CD14-positive monocyte (primary cell): ENCODE data around the gene FAM174B. TPM values are rescaled to one million over a fixed set of nuclear protein-coding genes. Genes with fewer than 3 reads are reported as not detected.

Experiments used
- DNase-seq, 3 donors: peaks; one replicate each; pipeline ENCODE4 v3.0.0-alpha.2; 2011 to 2022
- H2AFZ ChIP-seq: 2 replicates; pipeline ENCODE4 v1.6.0; 2012; ENCODE audit warnings: mild to moderate bottlenecking, low read depth, low read length, inconsistent platforms; ENCODE audit not compliant: insufficient read depth, poor library complexity, severe bottlenecking
- H3K27ac ChIP-seq, 2 donors: 1 replicate in 1 of 2; 2 replicates in 1 of 2; pipeline ENCODE4 v1.5.1; 2012 to 2013; ENCODE audit warnings: low read length in 2 of 2, control low read depth in 1 of 2, inconsistent platforms in 1 of 2, low read depth in 1 of 2, mild to moderate bottlenecking in 1 of 2
- H3K27me3 ChIP-seq, 2 donors: one replicate each; pipeline versions ENCODE4 v1.6.0 to v1.6.1; 2011 to 2013; ENCODE audit warnings: low read length in 2 of 2; ENCODE audit not compliant: control insufficient read depth in 2 of 2, insufficient read depth in 2 of 2
- H3K36me3 ChIP-seq, 2 donors: replicated peaks in 1 of 2; 1 replicate in 1 of 2; 2 replicates in 1 of 2; pipeline versions ENCODE4 v1.5.1 to v1.6.1; 2012 to 2013; ENCODE audit warnings: low read length in 2 of 2, control low read depth in 1 of 2, inconsistent platforms in 1 of 2, mild to moderate bottlenecking in 1 of 2; ENCODE audit not compliant: insufficient read depth in 2 of 2, control insufficient read depth in 1 of 2
- H3K4me1 ChIP-seq, 2 donors: 1 replicate in 1 of 2; 2 replicates in 1 of 2; pipeline versions ENCODE4 v1.5.1 to v1.6.1; 2012 to 2013; ENCODE audit warnings: low read length in 2 of 2, control low read depth in 1 of 2, inconsistent platforms in 1 of 2, mild to moderate bottlenecking in 1 of 2, moderate library complexity in 1 of 2; ENCODE audit not compliant: insufficient read depth in 2 of 2, control insufficient read depth in 1 of 2
- H3K4me2 ChIP-seq: replicated peaks from 2 replicates; pipeline ENCODE3; 2012; ENCODE audit warnings: low read length, moderate library complexity, mild to moderate bottlenecking; ENCODE audit not compliant: poor library complexity, severe bottlenecking; ENCODE audit errors: extremely low read depth
- H3K4me3 ChIP-seq, 3 experiments: fragments of 200-600 bp in 1 of 3; sonication (generic) in 1 of 3; replicated peaks in 1 of 3; 1 replicate in 2 of 3; 2 replicates in 1 of 3; pipeline ENCODE4 v1.5.1; 2011 to 2013; ENCODE audit warnings: low read length in 3 of 3, mild to moderate bottlenecking in 3 of 3, control low read depth in 2 of 3, low read depth in 2 of 3, inconsistent platforms in 1 of 3, moderate library complexity in 1 of 3
- H3K79me2 ChIP-seq: 2 replicates; pipeline ENCODE4 v1.6.0; 2012; ENCODE audit warnings: mild to moderate bottlenecking, control low read depth, inconsistent platforms, low read length, moderate library complexity; ENCODE audit not compliant: insufficient read depth
- H3K9ac ChIP-seq: 2 replicates; pipeline ENCODE4 v1.6.0; 2017; ENCODE audit warnings: low read length, mild to moderate bottlenecking; ENCODE audit not compliant: insufficient read depth, poor library complexity, severe bottlenecking
- H3K9me3 ChIP-seq, 2 donors: replicated peaks in 1 of 2; 1 replicate in 1 of 2; 2 replicates in 1 of 2; pipeline versions ENCODE4 v1.5.1 to v1.6.1; 2012 to 2013; ENCODE audit warnings: low read length in 2 of 2, control low read depth in 1 of 2; ENCODE audit not compliant: control insufficient read depth in 1 of 2, insufficient read depth in 1 of 2
- H4K20me1 ChIP-seq: 2 replicates; pipeline ENCODE4 v1.6.0; 2012; ENCODE audit warnings: mild to moderate bottlenecking, low read length, control low read depth, moderate library complexity; ENCODE audit not compliant: insufficient read depth
- H3K27ac Mint-ChIP-seq, 7 donors: one replicate each; pipeline ENCODE4 v1.8.0; 2020; ENCODE audit warnings: mild to moderate bottlenecking in 7 of 7, mixed read lengths in 7 of 7, moderate library complexity in 6 of 7, inconsistent platforms in 2 of 7
- H3K27me3 Mint-ChIP-seq, 3 donors: one replicate each; pipeline ENCODE4 v1.8.0; 2021 to 2022; ENCODE audit warnings: low read depth in 3 of 3, mild to moderate bottlenecking in 3 of 3, mixed read lengths in 3 of 3, moderate library complexity in 3 of 3, inconsistent platforms in 1 of 3
- H3K36me3 Mint-ChIP-seq, 2 donors: one replicate each; pipeline ENCODE4 v1.8.0; 2020; ENCODE audit warnings: mixed read lengths in 2 of 2, inconsistent platforms in 1 of 2, mild to moderate bottlenecking in 1 of 2
- H3K4me1 Mint-ChIP-seq: one replicate; pipeline ENCODE4 v1.8.0; 2020; ENCODE audit warnings: mild to moderate bottlenecking, mixed read lengths
- H3K4me3 Mint-ChIP-seq, 2 donors: one replicate each; pipeline ENCODE4 v1.8.0; 2020; ENCODE audit warnings: mild to moderate bottlenecking in 2 of 2, mixed read lengths in 2 of 2, moderate library complexity in 1 of 2
- H3K9me3 Mint-ChIP-seq, 7 donors: one replicate each; pipeline ENCODE4 v1.8.0; 2020 to 2022; ENCODE audit warnings: mixed read lengths in 7 of 7, mild to moderate bottlenecking in 6 of 7, moderate library complexity in 6 of 7, inconsistent platforms in 2 of 7
- WGBS: methylation state at CpG from one replicate; pipeline ENCODE4 v1.1.5; 2013; ENCODE audit warnings: missing lambda C conversion rate; ENCODE audit not compliant: insufficient coverage; 5-methylcytosine and 5-hydroxymethylcytosine counted together
- intact Hi-C, 2 donors: fragments of 100-400 bp; cut with micrococcal nuclease; formaldehyde crosslinking; loops; one replicate each; pipeline versions ENCODE4 v1.15.0 to v1.15.1; 2023
- polyA plus RNA-seq, 3 donors: library from polyadenylated mRNA; depleted of rRNA in 1 of 3; unstranded in 2 of 3; stranded (reverse) in 1 of 3; fragments of 300-500 nt in 2 of 3; fragments of >200 nt in 1 of 3; fragmentation: Illumina TruSeq in 2 of 3; gene quantifications; 1 replicate in 2 of 3; 2 replicates in 1 of 3; pipeline ENCODE4 v1.2.3, GENCODE V29; 2012 to 2021
- TF ChIP-seq, protein P1 (sequence below): fragments of 200-600 bp; IDR thresholded peaks from one replicate; pipeline ENCODE4 v1.8.0; 2022; ENCODE audit warnings: antibody characterized with exemption, mild to moderate bottlenecking

FAM174B gene
- polyA plus RNA-seq, 3 donors: 2.2 to 4.7 (median 3.2) TPM

GRCh38 chr15:92633418-92633817, 22.2 kb downstream of the FAM174B start:
- Mint-ChIP-seq H3K36me3 (peaks cover 0 to 4% of the 10 kb centered on the region in 2 donors), H3K27me3 (peaks cover 0 to 4% (median 2%) of the 10 kb centered on the region in 3 donors), H3K27ac (no peak overlapping the region), H3K4me1 (peaks cover 4% of the 10 kb centered on the region), H3K4me3 (no peak overlapping the region), H3K9me3 (peaks cover 0 to 7% (median 2%) of the 10 kb centered on the region in 7 donors)
- Histone ChIP-seq H3K27ac (no peak overlapping the region), H2AFZ (no peak overlapping the region), H3K36me3 (no peaks in the 10 kb centered on the region), H3K4me1 (no peaks in the 10 kb centered on the region), H3K27me3 (no peaks in the 10 kb centered on the region), H3K79me2 (no peaks in the 10 kb centered on the region), H3K9ac (no peak overlapping the region), H3K9me3 (no peaks in the 10 kb centered on the region), H3K4me2 (no peak overlapping the region), H3K4me3 (no peak overlapping the region), H4K20me1 (no peaks in the 10 kb centered on the region)
- no peak for DNase-seq
- intact Hi-C loops: no loop called here
- TF ChIP-seq, protein P1, sequence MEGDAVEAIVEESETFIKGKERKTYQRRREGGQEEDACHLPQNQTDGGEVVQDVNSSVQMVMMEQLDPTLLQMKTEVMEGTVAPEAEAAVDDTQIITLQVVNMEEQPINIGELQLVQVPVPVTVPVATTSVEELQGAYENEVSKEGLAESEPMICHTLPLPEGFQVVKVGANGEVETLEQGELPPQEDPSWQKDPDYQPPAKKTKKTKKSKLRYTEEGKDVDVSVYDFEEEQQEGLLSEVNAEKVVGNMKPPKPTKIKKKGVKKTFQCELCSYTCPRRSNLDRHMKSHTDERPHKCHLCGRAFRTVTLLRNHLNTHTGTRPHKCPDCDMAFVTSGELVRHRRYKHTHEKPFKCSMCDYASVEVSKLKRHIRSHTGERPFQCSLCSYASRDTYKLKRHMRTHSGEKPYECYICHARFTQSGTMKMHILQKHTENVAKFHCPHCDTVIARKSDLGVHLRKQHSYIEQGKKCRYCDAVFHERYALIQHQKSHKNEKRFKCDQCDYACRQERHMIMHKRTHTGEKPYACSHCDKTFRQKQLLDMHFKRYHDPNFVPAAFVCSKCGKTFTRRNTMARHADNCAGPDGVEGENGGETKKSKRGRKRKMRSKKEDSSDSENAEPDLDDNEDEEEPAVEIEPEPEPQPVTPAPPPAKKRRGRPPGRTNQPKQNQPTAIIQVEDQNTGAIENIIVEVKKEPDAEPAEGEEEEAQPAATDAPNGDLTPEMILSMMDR: no peak
- 80% methylated on average over 2 of the region's 6 CpGs for WGBS

- no peaks in the 10 kb centered on the region for H3K79me2 ChIP-seq
- no peaks in the 10 kb centered on the region for H3K27me3 ChIP-seq
- H3K9me3 Mint-ChIP-seq: peaks cover 0 to 7% (median 2%) of the 10 kb centered on the region in 7 donors
- TF ChIP-seq, protein P1: no peak
- H3K27me3 Mint-ChIP-seq: peaks cover 0 to 4% (median 2%) of the 10 kb centered on the region in 3 donors
- WGBS: 100% methylated on average over 7 of the region's 8 CpGs
- no peak overlapping the region for H3K9ac ChIP-seq
- no peaks in the 10 kb centered on the region for H3K9me3 ChIP-seq
- no peak overlapping the region for H3K4me3 Mint-ChIP-seq
- no peaks in the 10 kb centered on the region for H3K36me3 ChIP-seq
- H3K4me3 ChIP-seq: no peak overlapping the region
- H3K36me3 Mint-ChIP-seq: peaks cover 0 to 4% of the 10 kb centered on the region in 2 donors
- peaks cover 4% of the 10 kb centered on the region for H3K4me1 Mint-ChIP-seq
- no peak overlapping the region for H2AFZ ChIP-seq
- no peaks in the 10 kb centered on the region for H4K20me1 ChIP-seq
- H3K4me2 ChIP-seq: no peak overlapping the region
- no peak overlapping the region for H3K27ac ChIP-seq
- DNase-seq: no peak
- intact Hi-C loops: no loop called here
- no peaks in the 10 kb centered on the region for H3K4me1 ChIP-seq
- no peak overlapping the region for H3K27ac Mint-ChIP-seq
Measured at GRCh38 chr15:92633001-92633400, 22.6 kb downstream of the FAM174B start.
